Panc1 (cell line): ENCODE results near the gene PPHLN1. TPM values are rescaled to one million over a fixed set of nuclear protein-coding genes. Genes with fewer than 3 reads are reported as not detected.

Source experiments
- ATAC-seq: fragments of 200-7000 bp; cut with Tn5 transposase; 2 replicates; pipeline ENCODE4 v1.9.1; 2020; ENCODE audit warnings: mild to moderate bottlenecking, moderate library complexity
- BruUV-seq: library from RNA; stranded (reverse); fragments of 400-500 nt; replicated peaks from 2 replicates; lab custom pipeline; 2021; lab: Mats Ljungman, UMichigan
- CTCF ChIA-PET: fragments of 300-600 bp; sonication (Branson Sonifier 250); formaldehyde crosslinking; loops from one replicate; lab custom pipeline; 2022; ENCODE audit warnings: antibody characterized with exemption; lab: Charles Lee
- POLR2A ChIA-PET: fragments of 300-600 bp; sonication (Branson Sonifier 250); formaldehyde crosslinking; loops from one replicate; lab custom pipeline; 2022; ENCODE audit warnings: antibody characterized with exemption; lab: Charles Lee
- DNase-seq: peaks from one replicate; pipeline ENCODE4 v3.0.0-alpha.2; 2010; ENCODE audit warnings: low read depth, low spot score
- H3K27ac ChIP-seq: 2 replicates; pipeline ENCODE4 v1.5.1; 2011; ENCODE audit warnings: mild to moderate bottlenecking, low read length, inconsistent platforms
- H3K27me3 ChIP-seq: fragments of 200-500 bp; sonication (Bioruptor generic); 2 replicates; pipeline ENCODE4 v1.6.0; 2014; ENCODE audit warnings: low read length, inconsistent platforms; ENCODE audit not compliant: control insufficient read depth, insufficient read depth
- H3K36me3 ChIP-seq: fragments of 200-500 bp; sonication (Bioruptor generic); 2 replicates; pipeline ENCODE4 v1.5.1; 2014; ENCODE audit warnings: inconsistent platforms, mild to moderate bottlenecking, low read length, moderate library complexity; ENCODE audit not compliant: control insufficient read depth, insufficient read depth
- H3K4me1 ChIP-seq: 2 replicates; pipeline ENCODE4 v1.5.1; 2011; ENCODE audit warnings: inconsistent platforms, mild to moderate bottlenecking, low read length, moderate library complexity; ENCODE audit not compliant: control insufficient read depth, insufficient read depth
- H3K4me3 ChIP-seq, 2 experiments: 2 replicates each; pipeline ENCODE4 v1.5.1; 2011 to 2012; ENCODE audit warnings: low read depth in 2 of 2, low read length in 2 of 2, mild to moderate bottlenecking in 2 of 2, inconsistent platforms in 1 of 2, moderate library complexity in 1 of 2
- H3K9me3 ChIP-seq: fragments of 200-500 bp; sonication (Bioruptor generic); 2 replicates; pipeline ENCODE4 v1.5.1; 2014; ENCODE audit warnings: low read depth, mild to moderate bottlenecking, inconsistent platforms, low read length, moderate library complexity; ENCODE audit not compliant: control insufficient read depth, insufficient read depth
- POLR2AphosphoS5 ChIP-seq: IDR thresholded peaks from 2 replicates; pipeline ENCODE4 v1.6.1; 2012; ENCODE audit warnings: mild to moderate bottlenecking, low read depth, low read length, moderate library complexity
- SIN3A ChIP-seq: IDR thresholded peaks from 2 replicates; pipeline ENCODE4 v1.6.1; 2012; ENCODE audit warnings: low read depth, mild to moderate bottlenecking, low read length, moderate library complexity, borderline replicate concordance; ENCODE audit not compliant: insufficient read depth
- TCF7L2 ChIP-seq: IDR thresholded peaks from 2 replicates; pipeline ENCODE4 v1.6.1; 2011; ENCODE audit warnings: mild to moderate bottlenecking, low read depth, low read length, inconsistent platforms
- in situ Hi-C: cut with HindIII; loops from 2 replicates; pipeline ENCODE4 v1.10.0; 2016; ENCODE audit warnings: low sequenced_read_pairs, low pct_unique_long_range_greater_than_20kb
- intact Hi-C: fragments of 100-400 bp; cut with micrococcal nuclease; formaldehyde crosslinking; loops from one replicate; pipeline ENCODE4 v1.10.0; 2022; ENCODE audit not compliant: unreplicated experiment
- total RNA-seq: library from RNA; stranded (reverse); gene quantifications from one replicate; pipeline ENCODE4 v1.2.1, GENCODE V29; 2021; ENCODE audit not compliant: unreplicated experiment
- TF ChIP-seq, protein P1 (sequence below): fragments of 450-650 bp; IDR thresholded peaks from 2 replicates; pipeline ENCODE4 v1.5.1; 2017; ENCODE audit warnings: mild to moderate bottlenecking
- TF ChIP-seq, protein P2 (sequence below), 2 experiments: IDR thresholded peaks; 2 replicates each; pipeline ENCODE4 v1.6.1; 2011 to 2012; ENCODE audit warnings: low read depth in 2 of 2, control low read depth in 1 of 2, low read length in 1 of 2, mild to moderate bottlenecking in 1 of 2, moderate library complexity in 1 of 2; ENCODE audit not compliant: insufficient read depth in 1 of 2

Gene PPHLN1
- total RNA-seq, 1 experiment from 2014 or later: 56.5 TPM

DNA sequence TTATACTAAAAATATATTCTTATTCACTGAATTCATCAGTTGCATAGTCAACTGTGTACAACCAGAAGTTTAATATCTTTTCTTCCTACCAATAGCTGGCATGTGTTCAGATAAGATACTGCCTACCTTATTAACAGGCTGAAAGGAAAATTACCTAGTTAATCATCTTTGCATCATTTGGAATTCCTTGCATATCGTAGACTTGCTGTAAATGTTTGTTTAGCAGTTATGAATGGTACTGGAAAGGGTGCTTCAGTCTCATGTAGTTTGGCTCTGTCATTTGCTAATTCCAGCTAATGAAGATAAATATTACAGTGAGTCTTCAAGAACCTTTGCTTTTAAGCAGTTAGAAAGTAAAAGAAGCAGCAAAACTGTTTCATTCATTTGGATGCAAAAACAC is 84.4 kb downstream of the PPHLN1 start:
- intact Hi-C loops (no loop called here), in situ Hi-C loops (no loop called here)
- Histone ChIP-seq H3K4me1 (peaks cover 6% of the 10 kb centered on the region; the same call in 1 of the 2 replicates), H3K4me3 (no peak overlapping the region), H3K27me3 (no peaks in the 10 kb centered on the region), H3K9me3 (no peaks in the 10 kb centered on the region), H3K36me3 (peaks cover 2% of the 10 kb centered on the region; the same call in 1 of the 2 replicates), H3K27ac (no peak overlapping the region)
- DNase-seq (no peak), ATAC-seq (no peak)
- no TSS peak for BruUV-seq
- CTCF ChIA-PET: no interaction called here
- TF ChIP-seq, protein P1, sequence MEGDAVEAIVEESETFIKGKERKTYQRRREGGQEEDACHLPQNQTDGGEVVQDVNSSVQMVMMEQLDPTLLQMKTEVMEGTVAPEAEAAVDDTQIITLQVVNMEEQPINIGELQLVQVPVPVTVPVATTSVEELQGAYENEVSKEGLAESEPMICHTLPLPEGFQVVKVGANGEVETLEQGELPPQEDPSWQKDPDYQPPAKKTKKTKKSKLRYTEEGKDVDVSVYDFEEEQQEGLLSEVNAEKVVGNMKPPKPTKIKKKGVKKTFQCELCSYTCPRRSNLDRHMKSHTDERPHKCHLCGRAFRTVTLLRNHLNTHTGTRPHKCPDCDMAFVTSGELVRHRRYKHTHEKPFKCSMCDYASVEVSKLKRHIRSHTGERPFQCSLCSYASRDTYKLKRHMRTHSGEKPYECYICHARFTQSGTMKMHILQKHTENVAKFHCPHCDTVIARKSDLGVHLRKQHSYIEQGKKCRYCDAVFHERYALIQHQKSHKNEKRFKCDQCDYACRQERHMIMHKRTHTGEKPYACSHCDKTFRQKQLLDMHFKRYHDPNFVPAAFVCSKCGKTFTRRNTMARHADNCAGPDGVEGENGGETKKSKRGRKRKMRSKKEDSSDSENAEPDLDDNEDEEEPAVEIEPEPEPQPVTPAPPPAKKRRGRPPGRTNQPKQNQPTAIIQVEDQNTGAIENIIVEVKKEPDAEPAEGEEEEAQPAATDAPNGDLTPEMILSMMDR: no peak
- TF ChIP-seq POLR2AphosphoS5 (no peak), TCF7L2 (no peak), SIN3A (no peak)
- TF ChIP-seq, protein P2, sequence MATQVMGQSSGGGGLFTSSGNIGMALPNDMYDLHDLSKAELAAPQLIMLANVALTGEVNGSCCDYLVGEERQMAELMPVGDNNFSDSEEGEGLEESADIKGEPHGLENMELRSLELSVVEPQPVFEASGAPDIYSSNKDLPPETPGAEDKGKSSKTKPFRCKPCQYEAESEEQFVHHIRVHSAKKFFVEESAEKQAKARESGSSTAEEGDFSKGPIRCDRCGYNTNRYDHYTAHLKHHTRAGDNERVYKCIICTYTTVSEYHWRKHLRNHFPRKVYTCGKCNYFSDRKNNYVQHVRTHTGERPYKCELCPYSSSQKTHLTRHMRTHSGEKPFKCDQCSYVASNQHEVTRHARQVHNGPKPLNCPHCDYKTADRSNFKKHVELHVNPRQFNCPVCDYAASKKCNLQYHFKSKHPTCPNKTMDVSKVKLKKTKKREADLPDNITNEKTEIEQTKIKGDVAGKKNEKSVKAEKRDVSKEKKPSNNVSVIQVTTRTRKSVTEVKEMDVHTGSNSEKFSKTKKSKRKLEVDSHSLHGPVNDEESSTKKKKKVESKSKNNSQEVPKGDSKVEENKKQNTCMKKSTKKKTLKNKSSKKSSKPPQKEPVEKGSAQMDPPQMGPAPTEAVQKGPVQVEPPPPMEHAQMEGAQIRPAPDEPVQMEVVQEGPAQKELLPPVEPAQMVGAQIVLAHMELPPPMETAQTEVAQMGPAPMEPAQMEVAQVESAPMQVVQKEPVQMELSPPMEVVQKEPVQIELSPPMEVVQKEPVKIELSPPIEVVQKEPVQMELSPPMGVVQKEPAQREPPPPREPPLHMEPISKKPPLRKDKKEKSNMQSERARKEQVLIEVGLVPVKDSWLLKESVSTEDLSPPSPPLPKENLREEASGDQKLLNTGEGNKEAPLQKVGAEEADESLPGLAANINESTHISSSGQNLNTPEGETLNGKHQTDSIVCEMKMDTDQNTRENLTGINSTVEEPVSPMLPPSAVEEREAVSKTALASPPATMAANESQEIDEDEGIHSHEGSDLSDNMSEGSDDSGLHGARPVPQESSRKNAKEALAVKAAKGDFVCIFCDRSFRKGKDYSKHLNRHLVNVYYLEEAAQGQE (IDR thresholded peaks at IDR 0.05; ENCODE audit: insufficient read depth in 1 of 2, low read depth in 2 of 2, low read length in 1 of 2): no peak
- POLR2A ChIA-PET: no interaction called here

DNA sequence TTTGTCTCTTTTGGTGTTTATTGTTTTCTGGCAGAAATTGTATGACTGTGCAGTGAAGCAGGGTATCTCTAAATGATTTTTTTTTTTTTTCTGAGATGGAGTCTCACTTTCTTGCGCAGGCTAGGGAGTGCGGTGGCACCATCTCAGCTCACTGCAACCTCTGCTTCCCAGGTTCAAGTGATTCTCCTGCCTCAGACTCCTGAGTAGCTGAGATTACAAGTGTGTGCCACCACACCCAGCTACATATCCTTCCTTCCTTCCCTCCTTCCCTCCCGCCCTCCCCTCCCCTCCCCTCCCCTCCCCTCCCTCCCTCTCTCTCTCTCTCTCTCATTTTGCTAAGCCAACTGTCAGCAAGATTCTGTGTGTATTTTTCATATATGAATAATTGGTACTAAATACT is 94.4 kb downstream of the PPHLN1 start:
- ATAC-seq (no peak), DNase-seq (no peak)
- intact Hi-C loops (no loop called here), in situ Hi-C loops (no loop called here)
- no peaks in the 10 kb centered on the region for H3K9me3 ChIP-seq
- BruUV-seq: no TSS peak
- H3K36me3 ChIP-seq: no peaks in the 10 kb centered on the region
- no peak overlapping the region for H3K4me3 ChIP-seq
- ChIA-PET CTCF (interaction anchor here (0.6 kb wide), 1 partner anchor 8 kb away, joined by 4 read pairs; no protein-coding TSS in a partner anchor), POLR2A (no interaction called here)
- H3K27me3 ChIP-seq: no peaks in the 10 kb centered on the region
- no peak overlapping the region for H3K27ac ChIP-seq
- H3K4me1 ChIP-seq: peaks cover 4% of the 10 kb centered on the region; the same call in 1 of the 2 replicates
- TF ChIP-seq SIN3A: no peak
- no peak for TF ChIP-seq POLR2AphosphoS5
- no peak for TF ChIP-seq TCF7L2
- TF ChIP-seq, protein P2 (IDR thresholded peaks at IDR 0.05; ENCODE audit: insufficient read depth in 1 of 2, low read depth in 2 of 2, low read length in 1 of 2): no peak
- TF ChIP-seq, protein P1: no peak
